Osteoblast (primary cell): ENCODE results near the gene HYAL3. TPM values are rescaled to one million over a fixed set of nuclear protein-coding genes. Genes with fewer than 3 reads are reported as not detected.

Experiments used
- DNase-seq: peaks from one replicate; pipeline ENCODE4 v3.0.0; 2011; ENCODE audit warnings: low spot score, mixed read lengths; ENCODE audit not compliant: insufficient read length; ENCODE audit errors: missing footprints
- H2AFZ ChIP-seq: 2 replicates; pipeline ENCODE4 v1.6.0; 2011; ENCODE audit warnings: mild to moderate bottlenecking, low read length
- H3K27ac ChIP-seq: 2 replicates; pipeline ENCODE4 v1.5.1; 2011; ENCODE audit warnings: mild to moderate bottlenecking, low read depth, low read length, moderate library complexity
- H3K27me3 ChIP-seq: 2 replicates; pipeline ENCODE4 v1.6.0; 2012; ENCODE audit warnings: mild to moderate bottlenecking, control low read depth, inconsistent platforms, low read length, moderate library complexity; ENCODE audit not compliant: insufficient read depth
- H3K36me3 ChIP-seq: 2 replicates; pipeline ENCODE4 v1.5.1; 2011; ENCODE audit warnings: mild to moderate bottlenecking, low read length, control low read depth, moderate library complexity; ENCODE audit not compliant: insufficient read depth
- H3K4me1 ChIP-seq: 2 replicates; pipeline ENCODE4 v1.5.1; 2011; ENCODE audit warnings: mild to moderate bottlenecking, low read length, control low read depth, moderate library complexity; ENCODE audit not compliant: insufficient read depth
- H3K4me2 ChIP-seq: 2 replicates; pipeline ENCODE4 v1.6.0; 2011; ENCODE audit warnings: mild to moderate bottlenecking, low read length; ENCODE audit not compliant: insufficient read depth
- H3K4me3 ChIP-seq: fragments of 200-600 bp; sonication (generic); 3 replicates; pipeline ENCODE4 v1.5.1; 2012; ENCODE audit warnings: mild to moderate bottlenecking, low read length, inconsistent platforms; ENCODE audit not compliant: insufficient read depth
- H3K79me2 ChIP-seq: 2 replicates; pipeline ENCODE4 v1.6.0; 2012; ENCODE audit warnings: mild to moderate bottlenecking, low read length, control low read depth, inconsistent platforms; ENCODE audit not compliant: insufficient read depth
- H3K9me3 ChIP-seq: 2 replicates; pipeline ENCODE4 v1.5.1; 2011; ENCODE audit warnings: low read depth, low read length, control low read depth
- H4K20me1 ChIP-seq: 2 replicates; pipeline ENCODE4 v1.6.0; 2012; ENCODE audit warnings: mild to moderate bottlenecking, low read length, control low read depth; ENCODE audit not compliant: insufficient read depth
- CTCF ChIP-seq: IDR thresholded peaks from 2 replicates; pipeline ENCODE4 v1.5.1; 2011; ENCODE audit warnings: mild to moderate bottlenecking, low read depth, low read length, moderate library complexity; ENCODE audit errors: extremely low read depth
- total RNA-seq: library from RNA; depleted of rRNA; stranded (reverse); fragments of >200 nt; gene quantifications from 2 replicates; pipeline ENCODE4 v1.2.3, GENCODE V29; 2012

The HYAL3 gene
- total RNA-seq = 1.8 and 4.1 TPM in 2 replicates

- TF ChIP-seq CTCF = no peak
- peaks cover 21% of the 10 kb centered on the region for H3K4me1 ChIP-seq
These were observed at the start of gene HYAL3, which contains the start of gene NAA80 for GRCh38 chr3:50298836-50299637. Gene HYAL3, minus strand, starts transcription at chr3:50299405. Its CDS starts 3,803 bp downstream, at chr3:50295602. Gene NAA80, minus strand, starts transcription at chr3:50299405. Its CDS starts 1,942 bp downstream, at chr3:50297463.

DNA sequence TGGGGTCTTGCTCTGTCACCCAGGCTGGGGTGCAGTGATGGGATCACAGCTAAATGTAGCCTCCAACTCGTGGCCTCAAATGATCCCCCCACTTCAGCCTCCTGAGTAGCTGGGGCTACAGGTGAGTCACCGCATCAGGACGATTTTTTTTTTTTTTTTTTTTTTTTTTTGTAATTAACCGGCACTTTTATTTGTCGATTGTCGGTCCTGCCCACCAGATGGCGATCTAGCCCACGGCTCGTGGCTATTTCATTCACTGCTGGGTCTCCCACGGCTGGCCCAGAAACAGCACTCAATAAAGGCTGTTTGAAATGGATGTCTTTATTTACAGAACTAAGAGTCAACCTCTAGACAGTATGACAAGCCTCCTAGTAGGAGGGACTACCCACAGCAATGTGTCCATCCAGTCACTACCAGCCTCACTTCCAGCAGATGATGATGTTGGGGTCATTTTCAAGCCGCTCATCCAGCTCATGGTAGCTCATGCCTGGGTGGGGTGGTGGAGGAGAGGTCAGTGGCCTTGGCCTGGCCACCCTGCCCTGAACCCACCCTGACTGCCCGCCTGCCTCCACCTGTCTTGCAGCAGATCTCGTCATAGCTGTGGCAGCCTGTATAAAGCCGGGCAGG, 48.1 kb upstream of the HYAL3 start:
- Histone ChIP-seq H3K27ac (peak overlapping the region; percentile 29), H3K79me2 (peaks cover 32% of the 10 kb centered on the region), H3K4me1 (peaks cover 28% of the 10 kb centered on the region), H3K36me3 (peaks cover 21% of the 10 kb centered on the region), H3K4me2 (no peak overlapping the region), H2AFZ (no peak overlapping the region), H4K20me1 (peaks cover 8% of the 10 kb centered on the region), H3K27me3 (no peaks in the 10 kb centered on the region), H3K9me3 (no peaks in the 10 kb centered on the region), H3K4me3 (no peak overlapping the region)
- DNase-seq = peak; percentile 96
- peak; percentile 82 for TF ChIP-seq CTCF

More at GRCh38 chr3:50298836-50299637, at the start of gene HYAL3, which contains the start of gene NAA80:
- no peaks in the 10 kb centered on the region for H4K20me1 ChIP-seq
- H3K9me3 ChIP-seq = no peaks in the 10 kb centered on the region
- peak within 1 kb of the TSS; percentile 85 for H3K27ac ChIP-seq
- H3K36me3 ChIP-seq = no peaks in the 10 kb centered on the region
- peak; percentile 100 for DNase-seq
- H3K4me2 ChIP-seq = peak within 1 kb of the TSS; percentile 86
- H3K79me2 ChIP-seq = peaks cover 12% of the 10 kb centered on the region
- no peaks in the 10 kb centered on the region for H3K27me3 ChIP-seq
- peak within 1 kb of the TSS; percentile 98 for H2AFZ ChIP-seq
- peak within 1 kb of the TSS; percentile 78 for H3K4me3 ChIP-seq

- peaks cover 24% of the 10 kb centered on the region for H3K4me1 ChIP-seq
- peak within 1 kb of the TSS; percentile 76 for H3K4me3 ChIP-seq
- H3K4me2 ChIP-seq = peak within 1 kb of the TSS; percentile 96
- no peak within 1 kb of the TSS for H3K27ac ChIP-seq
- DNase-seq = peak; percentile 98
- H3K79me2 ChIP-seq = peaks cover 21% of the 10 kb centered on the region
- peak within 1 kb of the TSS; percentile 94 for H2AFZ ChIP-seq
- no peak for TF ChIP-seq CTCF
- no peaks in the 10 kb centered on the region for H3K27me3 ChIP-seq
- no peaks in the 10 kb centered on the region for H4K20me1 ChIP-seq
- peaks cover 17% of the 10 kb centered on the region for H3K36me3 ChIP-seq
- no peaks in the 10 kb centered on the region for H3K9me3 ChIP-seq
These were observed 46.5 kb upstream of the HYAL3 start, which contains the start of gene ZMYND10 for GRCh38 chr3:50345586-50346234. Gene ZMYND10, minus strand, starts transcription at chr3:50345732. Its CDS starts 153 bp downstream, at chr3:50345579.
